Pancreas (tissue), 10 donors: ENCODE results near the gene CALR3. TPM values are rescaled to one million over a fixed set of nuclear protein-coding genes. Genes with fewer than 3 reads are reported as not detected.
"Not testable (repeated sequence)": the region's sequence is repeated elsewhere in the genome, so short reads cannot be mapped to it uniquely, and the experiment has no call there.

Experiments used
- ATAC-seq, 4 donors: fragments of 200-7000 bp; cut with Tn5 transposase; one replicate each; pipeline versions ENCODE4 v1.8.0 to v1.9.1; 2020; ENCODE audit warnings: mild to moderate bottlenecking in 4 of 4, moderate library complexity in 4 of 4
- DNase-seq, 6 donors: peaks; one replicate each; pipeline ENCODE4 v3.0.0-alpha.2; 2020
- FAIRE-seq: peaks from 2 replicates; lab custom pipeline; 2012; peaks lifted over from hg19 to GRCh38; lab: Jason Lieb, UNC
- H3K27ac ChIP-seq, 4 donors: fragments of 200-600 bp; sonication (generic); 1 replicate in 3 of 4; 2 replicates in 1 of 4; pipeline versions ENCODE4 v1.5.0 to v1.8.0; 2020
- H3K27me3 ChIP-seq, 4 donors: fragments of 200-600 bp; one replicate each; pipeline ENCODE4 v1.8.0; 2021
- H3K36me3 ChIP-seq, 3 donors: fragments of 200-600 bp; sonication (generic) in 1 of 3; one replicate each; pipeline versions ENCODE4 v1.5.0 to v1.8.0; 2020 to 2021
- H3K4me1 ChIP-seq, 3 donors: fragments of 200-600 bp; one replicate each; pipeline ENCODE4 v1.8.0; 2021
- H3K4me3 ChIP-seq, 4 donors: fragments of 200-600 bp; sonication (generic) in 2 of 4; one replicate each; pipeline versions ENCODE4 v1.5.0 to v1.8.0; 2020 to 2021
- H3K9me3 ChIP-seq, 4 donors: fragments of 200-600 bp; one replicate each; pipeline ENCODE4 v1.8.0; 2021
- whole genome bisulfite sequencing, 2 donors: extraction: QIAGEN DNeasy Blood & Tissue Kit; methylation state at CpG; one replicate each; pipeline ENCODE4 v1.1.7; 2013; 5-methylcytosine and 5-hydroxymethylcytosine counted together
- intact Hi-C, 3 donors: fragments of 100-400 bp; cut with DNase I; formaldehyde crosslinking; loops; one replicate each; pipeline versions ENCODE4 v1.11.1 to v1.14.2; 2022
- polyA plus RNA-seq, 2 donors: library from polyadenylated mRNA; stranded (reverse); fragments of 200-250 nt; gene quantifications; one replicate each; pipeline ENCODE4 v1.2.3, GENCODE V29; 2013
- total RNA-seq, 6 donors: library from RNA; stranded (reverse); fragmentation: NEBNext Ultra II Directional in 4 of 6; extraction: Animal tissue kit (Norgen Biotek cat#: 25700) in 4 of 6; gene quantifications; one replicate each; pipeline versions ENCODE4 v1.2.1 to v1.2.4, GENCODE V29; 2021 to 2023
- TF ChIP-seq, protein P1 (sequence below), 4 donors: fragments of 200-600 bp; sonication (generic) in 3 of 4; IDR thresholded peaks; one replicate each; pipeline versions ENCODE4 v1.5.0 to v1.8.0; 2021; ENCODE audit warnings: antibody characterized with exemption in 4 of 4
- donor health status: healthy with polysubstance abuse.
- donor health status: DM: no; HTN: no; CAD: no; lungs with moderate emphysema.
- donor health status: DM: no; HTN: no; CAD: no.
- donor health status: control.
- donor health status: control.
- donor health status: Bipolar disorder and iron deficiency.
- donor health status: DM: yes; HTN: yes; CAD: no.
- donor health status: DM: no; HTN: no; CAD: no.
- donor health status: DM: no; HTN: no; CAD: no.
- donor health status: DM: yes; HTN: yes; CAD: no.

The CALR3 gene
- total and polyA plus RNA-seq, 8 donors = 0.07 TPM; not detected in 7

GRCh38 chr19:16477311-16477710 is 18.7 kb downstream of the CALR3 start:
- FAIRE-seq (no peak), ATAC-seq (no peak), DNase-seq (no peak)
- TF ChIP-seq, protein P1, sequence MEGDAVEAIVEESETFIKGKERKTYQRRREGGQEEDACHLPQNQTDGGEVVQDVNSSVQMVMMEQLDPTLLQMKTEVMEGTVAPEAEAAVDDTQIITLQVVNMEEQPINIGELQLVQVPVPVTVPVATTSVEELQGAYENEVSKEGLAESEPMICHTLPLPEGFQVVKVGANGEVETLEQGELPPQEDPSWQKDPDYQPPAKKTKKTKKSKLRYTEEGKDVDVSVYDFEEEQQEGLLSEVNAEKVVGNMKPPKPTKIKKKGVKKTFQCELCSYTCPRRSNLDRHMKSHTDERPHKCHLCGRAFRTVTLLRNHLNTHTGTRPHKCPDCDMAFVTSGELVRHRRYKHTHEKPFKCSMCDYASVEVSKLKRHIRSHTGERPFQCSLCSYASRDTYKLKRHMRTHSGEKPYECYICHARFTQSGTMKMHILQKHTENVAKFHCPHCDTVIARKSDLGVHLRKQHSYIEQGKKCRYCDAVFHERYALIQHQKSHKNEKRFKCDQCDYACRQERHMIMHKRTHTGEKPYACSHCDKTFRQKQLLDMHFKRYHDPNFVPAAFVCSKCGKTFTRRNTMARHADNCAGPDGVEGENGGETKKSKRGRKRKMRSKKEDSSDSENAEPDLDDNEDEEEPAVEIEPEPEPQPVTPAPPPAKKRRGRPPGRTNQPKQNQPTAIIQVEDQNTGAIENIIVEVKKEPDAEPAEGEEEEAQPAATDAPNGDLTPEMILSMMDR (IDR thresholded peaks at IDR 0.05) = no peak
- Histone ChIP-seq H3K27ac (no peak overlapping the region), H3K36me3 (no peaks in the 10 kb centered on the region), H3K27me3 (no peaks in the 10 kb centered on the region), H3K4me3 (no peak overlapping the region), H3K4me1 (no peaks in the 10 kb centered on the region), H3K9me3 (no peaks in the 10 kb centered on the region)
- intact Hi-C loops = no loop called here
- WGBS, 2 donors = 93 to 100% methylated on average over 1 of the region's 1 CpG

DNA sequence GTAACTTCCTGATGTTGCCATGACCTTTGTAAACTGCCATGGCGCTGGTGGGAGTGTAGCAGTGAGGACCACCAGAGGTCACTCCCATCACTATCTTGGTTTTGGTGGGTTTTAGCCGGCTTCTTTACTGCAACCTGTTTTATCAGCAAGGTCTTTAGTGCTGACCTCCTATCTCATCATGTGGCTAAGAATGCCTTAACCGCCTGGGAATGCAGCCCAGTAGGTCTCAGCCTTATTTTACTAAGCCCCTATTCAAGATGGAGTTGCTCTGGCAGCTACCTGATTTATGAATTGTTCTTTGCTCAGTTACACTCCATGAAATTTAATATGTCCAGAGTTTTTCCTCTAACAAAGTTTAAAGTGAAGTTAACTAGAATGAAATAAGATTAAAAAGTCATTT is 19.6 kb downstream of the CALR3 start:
- no peak overlapping the region for H3K27ac ChIP-seq
- H3K27me3 ChIP-seq = no peaks in the 10 kb centered on the region
- FAIRE-seq = no peak
- no peak for DNase-seq
- H3K9me3 ChIP-seq = no peaks in the 10 kb centered on the region
- TF ChIP-seq, protein P1 (IDR thresholded peaks at IDR 0.05) = no peak
- no peaks in the 10 kb centered on the region for H3K36me3 ChIP-seq
- no peak overlapping the region for H3K4me3 ChIP-seq
- ATAC-seq = no peak
- intact Hi-C loops = no loop called here
- H3K4me1 ChIP-seq = no peaks in the 10 kb centered on the region
- WGBS, 2 donors = 56 to 70% methylated on average over 3 of the region's 3 CpGs

DNA sequence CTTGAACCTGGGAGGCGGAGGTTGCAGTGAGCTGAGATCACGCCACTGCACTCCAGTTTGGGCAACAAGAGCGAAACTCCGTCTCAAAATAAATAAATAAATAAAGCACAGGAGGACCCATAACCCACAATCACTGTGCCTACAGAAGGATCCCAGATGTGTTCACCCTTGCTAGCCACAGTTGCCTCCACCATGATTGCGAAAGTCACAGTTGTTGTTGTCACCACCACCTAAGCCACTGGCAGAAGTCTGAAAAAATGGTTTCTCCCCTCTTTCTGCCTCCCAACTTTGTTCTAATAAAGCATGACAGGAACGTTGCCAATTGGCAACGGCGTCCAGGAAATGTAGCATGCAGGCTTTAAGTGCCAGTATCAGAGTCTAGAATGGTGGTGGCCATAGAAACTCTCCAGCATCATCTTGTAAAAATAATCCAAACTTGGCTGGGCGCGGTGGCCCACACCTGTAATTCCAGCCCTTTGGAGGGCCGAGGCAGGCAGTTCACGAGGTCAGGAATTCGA is 22.0 kb downstream of the CALR3 start:
- intact Hi-C loops = no loop called here
- Histone ChIP-seq H3K36me3 (no peaks in the 10 kb centered on the region), H3K4me1 (peaks cover 0 to 13% (median 6%) of the 10 kb centered on the region in 3 donors), H3K27me3 (no peaks in the 10 kb centered on the region), H3K27ac (no peak overlapping the region), H3K9me3 (no peaks in the 10 kb centered on the region), H3K4me3 (no peak overlapping the region)
- no peak for ATAC-seq
- TF ChIP-seq, protein P1 (IDR thresholded peaks at IDR 0.05) = no peak
- FAIRE-seq = no peak
- 80 to 81% methylated on average over 13 of the region's 13 CpGs for WGBS, 2 donors
- DNase-seq = no peak

DNA sequence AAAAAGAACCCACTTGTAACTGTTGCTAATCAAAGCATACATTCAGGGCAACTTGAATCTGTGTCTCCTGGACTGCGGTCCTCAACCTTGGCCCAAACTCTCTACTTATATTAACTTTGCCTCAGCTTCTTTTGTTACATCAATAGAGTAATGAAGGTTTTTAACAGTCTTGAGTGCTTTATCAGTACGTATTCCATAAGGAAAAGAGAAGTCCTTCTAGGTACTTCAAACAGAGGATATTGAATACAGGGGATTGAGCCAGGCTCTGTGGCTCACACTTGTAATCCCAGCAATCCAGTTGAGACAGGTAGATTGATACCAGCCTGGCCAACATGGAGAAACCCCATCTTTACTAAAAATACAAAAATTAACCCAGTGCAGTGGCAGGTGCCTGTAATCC is 23.0 kb downstream of the CALR3 start:
- intact Hi-C loops = no loop called here
- Histone ChIP-seq H3K36me3 (no peaks in the 10 kb centered on the region), H3K4me3 (no peak overlapping the region), H3K9me3 (no peaks in the 10 kb centered on the region), H3K27ac (no peak overlapping the region), H3K4me1 (peaks cover 0 to 13% (median 6%) of the 10 kb centered on the region in 3 donors), H3K27me3 (no peaks in the 10 kb centered on the region)
- no peak for FAIRE-seq
- no peak for DNase-seq
- 72 to 97% methylated on average over 2 of the region's 2 CpGs for WGBS, 2 donors
- TF ChIP-seq, protein P1 (IDR thresholded peaks at IDR 0.05) = no peak
- no peak for ATAC-seq

GRCh38 chr19:16472559-16472899 is 23.4 kb downstream of the CALR3 start:
- DNase-seq, H3K27me3 ChIP-seq, H3K36me3 ChIP-seq, FAIRE-seq, H3K9me3 ChIP-seq, intact Hi-C loops, ATAC-seq: not testable (repeated sequence)
- peaks cover 0 to 13% (median 6%) of the 10 kb centered on the region in 3 donors for H3K4me1 ChIP-seq
- peak overlapping the region; percentile 73 to 95 (median 92) for H3K4me3 ChIP-seq
- WGBS, 2 donors = 33 to 59% methylated on average over 2 of the region's 2 CpGs
- H3K27ac ChIP-seq = peak overlapping the region in 1 of 4 donors; percentile 80
